Karpas-422 (cell line): ENCODE results near the gene GTF2H4. TPM values are rescaled to one million over a fixed set of nuclear protein-coding genes. Genes with fewer than 3 reads are reported as not detected.
A peak's percentile ranks its signal among the peaks of the same experiment; 100 is the strongest.
"Not testable (repeated sequence)": the region's sequence is repeated elsewhere in the genome, so short reads cannot be mapped to it uniquely, and the experiment has no call there.

Source experiments
- DNase-seq: peaks from one replicate; pipeline ENCODE4 v3.0.0-alpha.2; 2015
- H2AFZ ChIP-seq: fragments of 200-600 bp; sonication (generic); 2 replicates; pipeline ENCODE4 v1.6.1; 2014; ENCODE audit warnings: antibody characterized with exemption, low read length, mixed read lengths
- H3K27ac ChIP-seq: fragments of 200-600 bp; sonication (generic); 2 replicates; pipeline ENCODE4 v1.5.1; 2014; ENCODE audit warnings: mild to moderate bottlenecking, low read length, moderate library complexity
- H3K27me3 ChIP-seq: fragments of 200-600 bp; sonication (generic); 2 replicates; pipeline ENCODE4 v1.6.1; 2014; ENCODE audit warnings: low read length, mixed read lengths
- H3K36me3 ChIP-seq: fragments of 200-600 bp; sonication (generic); 2 replicates; pipeline ENCODE4 v1.6.1; 2014; ENCODE audit warnings: low read length, mixed read lengths; ENCODE audit not compliant: insufficient read depth
- H3K4me1 ChIP-seq: fragments of 200-600 bp; sonication (generic); 2 replicates; pipeline ENCODE4 v1.6.1; 2014; ENCODE audit warnings: mild to moderate bottlenecking, low read length, mixed read lengths
- H3K4me2 ChIP-seq: fragments of 200-600 bp; sonication (generic); 2 replicates; pipeline ENCODE4 v1.6.1; 2014; ENCODE audit warnings: low read length, low read depth, mild to moderate bottlenecking; ENCODE audit not compliant: poor library complexity, severe bottlenecking
- H3K4me3 ChIP-seq: fragments of 200-600 bp; sonication (generic); 2 replicates; pipeline ENCODE4 v1.5.1; 2014; ENCODE audit warnings: mild to moderate bottlenecking, antibody characterized with exemption, low read length, mixed read lengths
- H3K79me2 ChIP-seq: fragments of 200-600 bp; sonication (generic); 2 replicates; pipeline ENCODE4 v1.6.1; 2014; ENCODE audit warnings: mild to moderate bottlenecking, low read length, mixed read lengths
- H3K9ac ChIP-seq: fragments of 200-600 bp; sonication (generic); 2 replicates; pipeline ENCODE4 v1.6.0; 2014; ENCODE audit warnings: low read length
- H3K9me2 ChIP-seq: fragments of 200-600 bp; sonication (generic), shearing (Covaris generic); replicated peaks from 2 replicates; pipeline ENCODE4 v1.6.0; 2014; ENCODE audit warnings: mild to moderate bottlenecking, low read length, moderate library complexity; ENCODE audit not compliant: insufficient read depth
- H3K9me3 ChIP-seq: fragments of 300-700, 200-600 bp; sonication (generic); 2 replicates; pipeline ENCODE4 v1.6.1; 2014; ENCODE audit warnings: low read length, mixed read lengths
- H4K20me1 ChIP-seq: fragments of 200-600 bp; sonication (generic); 2 replicates; pipeline ENCODE4 v1.6.1; 2014; ENCODE audit warnings: mild to moderate bottlenecking, antibody characterized with exemption, low read length, low read depth; ENCODE audit not compliant: insufficient read depth
- total RNA-seq: library from RNA; depleted of rRNA; stranded (reverse); fragments of >200 nt; shearing (Covaris generic); gene quantifications from 2 replicates; pipeline ENCODE4 v1.2.3, GENCODE V29; 2014; ENCODE audit warnings: low replicate concordance

Gene GTF2H4
- total RNA-seq, 1 experiment from 2014 or later = 23.4 TPM

DNA sequence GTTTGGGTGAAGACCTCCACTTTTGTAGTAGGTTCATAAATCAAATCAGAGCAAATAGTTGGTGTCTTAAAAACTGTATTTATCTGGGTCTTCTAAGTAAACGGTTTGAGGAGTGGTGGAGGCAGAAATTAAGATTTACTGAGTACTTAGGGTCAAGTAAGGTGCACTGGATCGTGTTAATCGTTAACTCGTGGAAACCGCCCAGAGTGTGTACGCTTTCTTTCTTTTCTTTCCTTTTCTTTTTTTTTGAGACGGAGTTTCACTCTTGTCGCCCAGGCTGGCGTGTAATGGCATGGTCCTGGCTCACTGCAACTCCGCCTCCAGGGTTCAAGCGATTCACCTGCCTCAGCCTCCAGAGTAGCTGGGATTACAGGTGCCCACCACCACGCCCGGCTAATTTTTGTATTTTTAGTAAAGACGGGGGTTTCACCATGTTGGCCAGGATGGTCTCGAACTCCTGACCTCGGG is 683 bp upstream of the GTF2H4 start:
- not testable (repeated sequence) for H3K27ac ChIP-seq, H4K20me1 ChIP-seq, H3K4me1 ChIP-seq, H3K27me3 ChIP-seq, H3K9ac ChIP-seq, H3K9me3 ChIP-seq, H3K9me2 ChIP-seq, H3K36me3 ChIP-seq, DNase-seq, H2AFZ ChIP-seq
- Histone ChIP-seq H3K79me2 (peaks cover 17% of the 10 kb centered on the region), H3K4me2 (peak overlapping the region; percentile 81), H3K4me3 (peak overlapping the region; percentile 97; the same call in 1 of the 2 replicates)

DNA sequence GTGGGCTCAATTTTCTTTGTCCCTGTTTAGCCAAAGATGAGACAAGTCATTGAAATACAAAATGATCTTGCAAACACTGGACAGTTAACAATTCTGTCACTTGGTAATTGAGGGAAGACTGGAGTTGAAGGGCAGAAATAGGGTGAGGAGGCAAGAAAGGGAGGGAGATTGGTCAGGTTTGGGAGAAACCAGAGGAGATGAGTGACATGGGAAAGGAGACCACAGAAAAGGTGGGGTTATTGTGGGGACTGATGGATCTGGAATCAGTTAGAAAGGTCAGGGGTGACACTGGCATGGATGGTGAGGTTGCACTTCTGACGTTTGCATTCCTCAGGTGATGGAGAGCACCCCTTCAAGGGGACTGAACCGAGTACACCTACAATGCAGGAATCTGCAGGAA is 693 bp downstream of the GTF2H4 start:
- DNase-seq = no peak
- no peaks in the 10 kb centered on the region for H4K20me1 ChIP-seq
- peak overlapping the region; percentile 89 for H3K9ac ChIP-seq
- no peaks in the 10 kb centered on the region for H3K9me2 ChIP-seq
- H2AFZ ChIP-seq = no peak overlapping the region; the same call in 1 of the 2 replicates
- H3K36me3 ChIP-seq = no peaks in the 10 kb centered on the region
- H3K9me3 ChIP-seq = no peaks in the 10 kb centered on the region
- H3K4me2 ChIP-seq = peak overlapping the region; percentile 81
- H3K4me1 ChIP-seq = peaks cover 14% of the 10 kb centered on the region
- H3K27me3 ChIP-seq = no peaks in the 10 kb centered on the region
- peaks cover 17% of the 10 kb centered on the region for H3K79me2 ChIP-seq
- H3K4me3 ChIP-seq = peak overlapping the region; percentile 97
- H3K27ac ChIP-seq = no peak overlapping the region

DNA sequence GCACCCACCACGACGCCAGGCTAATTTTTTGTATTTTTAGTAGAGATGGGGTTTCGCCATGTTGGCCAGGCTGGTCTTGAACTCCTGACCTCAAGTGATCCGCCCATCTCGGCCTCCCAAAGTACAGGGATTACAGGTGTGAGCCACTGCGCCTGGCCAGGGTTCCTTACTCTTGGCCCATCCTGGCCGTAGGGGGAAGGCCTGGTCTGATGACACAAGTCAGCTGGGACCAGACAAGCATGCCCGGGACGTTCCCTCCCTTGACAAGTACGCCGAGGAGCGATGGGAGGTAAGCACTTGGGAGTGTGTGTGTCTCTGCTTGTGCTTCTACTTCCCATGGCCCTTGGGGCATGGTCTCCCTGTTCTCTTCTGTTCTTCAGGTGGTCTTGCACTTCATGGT is 2.5 kb downstream of the GTF2H4 start:
- H3K4me1 ChIP-seq = peaks cover 25% of the 10 kb centered on the region
- H3K9me3 ChIP-seq, H3K27ac ChIP-seq: not testable (repeated sequence)

DNA sequence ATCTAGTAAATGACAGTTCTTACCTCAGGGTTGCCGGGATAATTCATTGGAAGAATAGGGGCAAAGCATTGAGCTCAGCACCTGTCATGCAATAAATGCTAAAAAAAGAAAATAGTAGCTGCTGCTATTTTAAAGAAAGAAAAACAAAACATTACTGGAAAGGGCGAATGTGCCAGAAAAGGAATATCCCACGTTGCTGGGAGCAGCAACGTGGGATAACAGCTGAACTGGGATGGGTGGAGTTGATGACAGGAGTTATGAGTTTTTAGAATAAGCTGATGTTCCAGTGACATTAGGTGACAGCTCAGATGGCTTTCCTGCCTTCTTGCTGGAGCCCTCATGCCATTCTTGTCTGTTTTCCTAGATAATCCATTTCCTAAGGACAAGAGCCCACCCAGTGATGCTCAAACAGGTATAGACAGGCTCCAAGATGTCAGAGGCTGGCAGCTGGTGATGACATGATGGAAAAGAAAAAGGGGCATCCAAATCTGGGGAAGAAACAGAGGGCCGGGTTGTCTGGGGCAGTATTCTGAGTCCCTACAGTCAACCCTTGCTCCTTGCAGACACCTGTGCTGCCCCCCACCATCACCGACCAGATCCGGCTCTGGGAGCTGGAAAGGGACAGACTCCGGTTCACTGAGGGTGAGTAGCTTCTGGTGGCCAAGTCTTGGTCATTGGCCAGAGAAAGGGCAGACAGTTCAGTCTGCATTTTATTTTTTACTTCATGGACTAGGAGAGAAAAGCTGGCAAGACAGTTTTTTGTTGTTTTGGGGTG is 4.9 kb downstream of the GTF2H4 start:
- H3K4me3 ChIP-seq = peak overlapping the region; percentile 81; the same call in 1 of the 2 replicates
- H3K79me2 ChIP-seq = peaks cover 42% of the 10 kb centered on the region
- peak overlapping the region; percentile 96; the same call in 1 of the 2 replicates for H2AFZ ChIP-seq
- no peaks in the 10 kb centered on the region for H3K9me3 ChIP-seq
- no peak overlapping the region for H3K27ac ChIP-seq
- 0 out of 2 replicates have a peak overlapping the region, but pooled peaks have one; percentile 90 for H3K9ac ChIP-seq
- no peak for DNase-seq
- no peaks in the 10 kb centered on the region for H3K27me3 ChIP-seq
- H4K20me1 ChIP-seq = no peaks in the 10 kb centered on the region
- peak overlapping the region; percentile 97 for H3K4me2 ChIP-seq
- peaks cover 31% of the 10 kb centered on the region for H3K4me1 ChIP-seq
- H3K36me3 ChIP-seq = peaks cover 12% of the 10 kb centered on the region; the same call in 1 of the 2 replicates
- no peaks in the 10 kb centered on the region for H3K9me2 ChIP-seq

More for the DNA sequence above, 2.5 kb downstream of the GTF2H4 start:
- H3K36me3 ChIP-seq, H3K9me2 ChIP-seq, H3K4me2 ChIP-seq, H2AFZ ChIP-seq, H3K4me3 ChIP-seq, DNase-seq, H3K9ac ChIP-seq, H4K20me1 ChIP-seq, H3K27me3 ChIP-seq: not testable (repeated sequence)
- H3K79me2 ChIP-seq = peaks cover 29% of the 10 kb centered on the region

DNA sequence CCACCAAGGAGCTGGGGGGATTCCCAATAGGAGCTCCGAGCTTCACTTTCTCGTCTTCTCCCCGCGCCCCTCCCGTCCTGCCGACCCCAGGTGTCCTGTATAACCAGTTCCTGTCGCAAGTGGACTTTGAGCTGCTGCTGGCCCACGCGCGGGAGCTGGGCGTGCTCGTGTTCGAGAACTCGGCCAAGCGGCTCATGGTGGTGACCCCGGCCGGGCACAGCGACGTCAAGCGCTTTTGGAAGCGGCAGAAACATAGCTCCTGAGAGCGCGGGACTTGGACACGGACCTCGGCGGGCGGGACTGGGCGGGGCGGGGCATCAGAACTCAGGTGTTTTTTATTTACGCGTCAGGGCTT is 5.7 kb downstream of the GTF2H4 start:
- Histone ChIP-seq H3K4me2 (peak overlapping the region; percentile 97), H3K27ac (no peak overlapping the region), H3K9me3 (no peaks in the 10 kb centered on the region), H3K4me3 (peak overlapping the region; percentile 81), H3K9ac (peak overlapping the region; percentile 90), H3K9me2 (no peaks in the 10 kb centered on the region), H2AFZ (peak overlapping the region; percentile 96), H3K36me3 (peaks cover 12% of the 10 kb centered on the region; the same call in 1 of the 2 replicates), H3K79me2 (peaks cover 35% of the 10 kb centered on the region), H4K20me1 (no peaks in the 10 kb centered on the region), H3K4me1 (peaks cover 30% of the 10 kb centered on the region), H3K27me3 (no peaks in the 10 kb centered on the region)
- no peak for DNase-seq

DNA sequence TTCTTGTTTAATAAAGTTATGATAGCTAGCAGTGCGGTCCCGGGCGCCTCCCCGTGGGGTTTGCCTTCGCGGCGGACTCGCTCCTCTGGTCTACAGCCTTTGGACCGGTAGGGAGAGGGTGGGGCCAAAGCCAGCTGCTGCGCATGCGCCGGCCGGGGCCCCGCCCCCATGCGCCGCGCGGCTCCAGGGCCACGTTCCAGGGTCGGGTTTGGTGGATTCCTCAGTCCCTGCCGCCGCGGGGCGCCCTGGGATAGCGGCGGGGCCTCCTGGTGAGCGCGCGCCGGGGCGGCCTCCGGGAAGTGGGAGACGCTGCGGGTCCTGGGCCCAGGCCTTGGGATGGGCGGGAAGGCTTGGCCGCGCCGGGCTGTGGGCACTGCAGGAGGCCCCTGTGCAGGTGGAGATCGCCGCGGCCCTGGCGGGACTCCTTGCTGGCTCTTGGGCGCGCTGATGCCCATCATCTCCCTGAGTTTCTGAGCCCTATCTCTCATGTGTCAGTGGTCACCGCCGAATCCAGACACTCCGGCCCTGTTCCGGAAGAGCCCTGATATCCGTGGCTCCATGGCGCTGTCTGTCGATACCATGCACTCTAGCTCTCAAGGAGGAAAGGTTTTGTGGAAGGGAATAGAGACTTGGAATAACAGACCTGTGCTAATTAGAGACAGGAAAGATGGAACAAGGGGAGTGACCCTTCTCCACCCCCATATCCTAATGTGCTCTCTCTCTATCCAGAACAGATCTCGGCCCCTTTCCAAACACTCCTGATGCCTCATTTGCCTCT is 6.3 kb downstream of the GTF2H4 start, which contains the start of gene VARS2:
VARS2 (plus strand) TSS at position 163 of the 778 bp plus-strand sequence; CDS start at position 762, 599 bp downstream.
- peak within 1 kb of the TSS; percentile 58 for H3K27ac ChIP-seq
- peak within 1 kb of the TSS; percentile 96 for H2AFZ ChIP-seq
- H4K20me1 ChIP-seq = no peaks in the 10 kb centered on the region
- H3K36me3 ChIP-seq = peaks cover 12% of the 10 kb centered on the region; the same call in 1 of the 2 replicates
- peak within 1 kb of the TSS; percentile 81 for H3K4me3 ChIP-seq
- DNase-seq = peak; percentile 95
- no peaks in the 10 kb centered on the region for H3K9me3 ChIP-seq
- H3K4me1 ChIP-seq = peaks cover 25% of the 10 kb centered on the region
- peak within 1 kb of the TSS; percentile 97 for H3K4me2 ChIP-seq
- H3K79me2 ChIP-seq = peaks cover 30% of the 10 kb centered on the region
- H3K9ac ChIP-seq = peak within 1 kb of the TSS; percentile 90
- no peaks in the 10 kb centered on the region for H3K9me2 ChIP-seq
- H3K27me3 ChIP-seq = no peaks in the 10 kb centered on the region

DNA sequence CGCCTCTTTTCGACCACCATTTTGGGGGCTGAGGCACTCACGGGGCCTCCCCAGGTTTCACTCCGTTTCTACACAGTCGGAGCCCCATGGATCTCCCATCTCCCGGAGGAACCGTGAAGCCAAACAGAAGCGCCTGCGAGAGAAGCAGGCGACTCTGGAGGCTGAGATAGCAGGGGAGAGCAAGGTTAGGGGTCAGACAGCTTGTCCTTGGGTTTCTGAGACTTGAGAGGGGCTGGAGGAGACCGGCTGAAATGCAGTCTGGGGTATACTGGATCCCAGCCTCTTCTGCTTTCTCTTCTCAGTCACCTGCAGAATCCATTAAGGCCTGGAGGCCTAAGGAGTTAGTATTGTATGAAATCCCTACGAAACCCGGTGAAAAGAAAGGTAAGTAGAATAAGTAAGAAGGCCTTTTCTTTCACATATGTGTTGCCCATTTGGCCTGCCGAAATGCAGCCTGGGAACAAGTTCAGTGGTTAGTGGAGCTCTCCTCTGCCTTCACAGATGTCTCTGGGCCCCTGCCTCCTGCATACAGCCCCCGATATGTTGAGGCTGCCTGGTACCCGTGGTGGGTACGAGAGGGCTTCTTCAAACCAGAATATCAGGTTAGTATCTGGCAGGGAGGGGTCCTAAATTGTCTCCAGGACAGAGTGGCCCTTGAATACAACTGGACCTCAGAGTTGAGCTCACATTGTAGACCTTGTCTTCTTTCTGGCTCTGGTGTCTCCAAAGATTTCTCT is 7.0 kb downstream of the GTF2H4 start:
- peaks cover 25% of the 10 kb centered on the region for H3K79me2 ChIP-seq
- no peaks in the 10 kb centered on the region for H3K9me2 ChIP-seq
- H2AFZ ChIP-seq = peak overlapping the region; percentile 5; the same call in 1 of the 2 replicates
- H3K4me1 ChIP-seq = peaks cover 22% of the 10 kb centered on the region
- no peaks in the 10 kb centered on the region for H3K27me3 ChIP-seq
- H3K36me3 ChIP-seq = peaks cover 16% of the 10 kb centered on the region; the same call in 1 of the 2 replicates
- H3K9me3 ChIP-seq = no peaks in the 10 kb centered on the region
- H3K4me3 ChIP-seq = peak overlapping the region; percentile 81
- H3K9ac ChIP-seq = peak overlapping the region; percentile 90
- H4K20me1 ChIP-seq = no peaks in the 10 kb centered on the region
- peak; percentile 64 for DNase-seq
- peak overlapping the region; percentile 58 for H3K27ac ChIP-seq
- peak overlapping the region; percentile 97 for H3K4me2 ChIP-seq
